ENCODE results near the gene TMEM255B.
"Not testable (repeated sequence)": the region's sequence is repeated elsewhere in the genome, so short reads cannot be mapped to it uniquely, and the experiment has no call there.

TMEM255B gene

GRCh38 chr13:113792886-113793717 is 34.1 kb downstream of the TMEM255B start:
- no peaks in the 10 kb centered on the region for H3K9me3 Mint-ChIP-seq
- H3K27me3 Mint-ChIP-seq, result peaks cover 9% of the 10 kb centered on the region
- H3K4me1 Mint-ChIP-seq, result no peaks in the 10 kb centered on the region
- H3K27ac Mint-ChIP-seq, result no peak overlapping the region
- no peaks in the 10 kb centered on the region for H3K36me3 Mint-ChIP-seq
- no peak overlapping the region for H3K4me3 Mint-ChIP-seq
- no peak for ATAC-seq

- no peaks in the 10 kb centered on the region for H3K4me1 Mint-ChIP-seq
- H3K4me3 Mint-ChIP-seq, result no peak overlapping the region
- no peak overlapping the region for H3K27ac Mint-ChIP-seq
- H3K36me3 Mint-ChIP-seq, result no peaks in the 10 kb centered on the region
- peak; percentile 31 for ATAC-seq
- peaks cover 7% of the 10 kb centered on the region for H3K27me3 Mint-ChIP-seq
- H3K9me3 Mint-ChIP-seq, result no peaks in the 10 kb centered on the region
These were observed 34.7 kb downstream of the TMEM255B start for GRCh38 chr13:113793718-113794085.

GRCh38 chr13:113794086-113794485 is 35.1 kb downstream of the TMEM255B start:
- ATAC-seq, result no peak
- Mint-ChIP-seq H3K4me1 (no peaks in the 10 kb centered on the region), H3K36me3 (no peaks in the 10 kb centered on the region), H3K4me3 (no peak overlapping the region), H3K27ac (no peak overlapping the region), H3K9me3 (no peaks in the 10 kb centered on the region), H3K27me3 (peaks cover 3% of the 10 kb centered on the region)

- no peaks in the 10 kb centered on the region for H3K36me3 Mint-ChIP-seq
- ATAC-seq, result no peak
- H3K27me3 Mint-ChIP-seq, result no peaks in the 10 kb centered on the region
- H3K27ac Mint-ChIP-seq, result no peak overlapping the region
- no peak overlapping the region for H3K4me3 Mint-ChIP-seq
- no peaks in the 10 kb centered on the region for H3K9me3 Mint-ChIP-seq
- H3K4me1 Mint-ChIP-seq, result no peaks in the 10 kb centered on the region
These were observed 35.7 kb downstream of the TMEM255B start for GRCh38 chr13:113794764-113795173.

GRCh38 chr13:113795362-113795761 is 36.3 kb downstream of the TMEM255B start:
- H3K4me1 Mint-ChIP-seq, H3K27me3 Mint-ChIP-seq, ATAC-seq, H3K27ac Mint-ChIP-seq, H3K36me3 Mint-ChIP-seq, H3K4me3 Mint-ChIP-seq, H3K9me3 Mint-ChIP-seq: not testable (repeated sequence)

GRCh38 chr13:113796211-113796963 is 37.4 kb downstream of the TMEM255B start:
- Mint-ChIP-seq H3K27me3 (no peaks in the 10 kb centered on the region), H3K27ac (no peak overlapping the region), H3K4me3 (no peak overlapping the region), H3K36me3 (no peaks in the 10 kb centered on the region), H3K4me1 (no peaks in the 10 kb centered on the region), H3K9me3 (no peaks in the 10 kb centered on the region)
- no peak for ATAC-seq

GRCh38 chr13:113796964-113797676 is 38.1 kb downstream of the TMEM255B start:
- Mint-ChIP-seq H3K4me3 (no peak overlapping the region), H3K27me3 (no peaks in the 10 kb centered on the region), H3K4me1 (no peaks in the 10 kb centered on the region), H3K9me3 (no peaks in the 10 kb centered on the region), H3K27ac (no peak overlapping the region), H3K36me3 (no peaks in the 10 kb centered on the region)
- ATAC-seq, result no peak

GRCh38 chr13:113798200-113798811 is 39.3 kb downstream of the TMEM255B start:
- no peaks in the 10 kb centered on the region for H3K4me1 Mint-ChIP-seq
- no peaks in the 10 kb centered on the region for H3K9me3 Mint-ChIP-seq
- no peak for ATAC-seq
- H3K27me3 Mint-ChIP-seq, result peaks cover 5% of the 10 kb centered on the region
- no peak overlapping the region for H3K27ac Mint-ChIP-seq
- H3K4me3 Mint-ChIP-seq, result no peak overlapping the region
- H3K36me3 Mint-ChIP-seq, result no peaks in the 10 kb centered on the region

GRCh38 chr13:113800576-113800926 is 41.5 kb downstream of the TMEM255B start:
- H3K4me1 Mint-ChIP-seq, result no peaks in the 10 kb centered on the region
- H3K36me3 Mint-ChIP-seq, result no peaks in the 10 kb centered on the region
- peaks cover 22% of the 10 kb centered on the region for H3K27me3 Mint-ChIP-seq
- H3K4me3 Mint-ChIP-seq, result no peak overlapping the region
- no peak for ATAC-seq
- no peak overlapping the region for H3K27ac Mint-ChIP-seq
- no peaks in the 10 kb centered on the region for H3K9me3 Mint-ChIP-seq

GRCh38 chr13:113801289-113801961 is 42.4 kb downstream of the TMEM255B start:
- H3K36me3 Mint-ChIP-seq, result no peaks in the 10 kb centered on the region
- H3K4me1 Mint-ChIP-seq, result no peaks in the 10 kb centered on the region
- ATAC-seq, result no peak
- H3K9me3 Mint-ChIP-seq, result no peaks in the 10 kb centered on the region
- peaks cover 22% of the 10 kb centered on the region for H3K27me3 Mint-ChIP-seq
- H3K4me3 Mint-ChIP-seq, result no peak overlapping the region
- H3K27ac Mint-ChIP-seq, result no peak overlapping the region

GRCh38 chr13:113802090-113802531 is 43.1 kb downstream of the TMEM255B start:
- no peaks in the 10 kb centered on the region for H3K9me3 Mint-ChIP-seq
- no peak overlapping the region for H3K4me3 Mint-ChIP-seq
- peaks cover 22% of the 10 kb centered on the region for H3K27me3 Mint-ChIP-seq
- H3K36me3 Mint-ChIP-seq, result no peaks in the 10 kb centered on the region
- no peak overlapping the region for H3K27ac Mint-ChIP-seq
- ATAC-seq, result no peak
- no peaks in the 10 kb centered on the region for H3K4me1 Mint-ChIP-seq

- H3K27me3 Mint-ChIP-seq, result peaks cover 22% of the 10 kb centered on the region
- no peaks in the 10 kb centered on the region for H3K36me3 Mint-ChIP-seq
- H3K9me3 Mint-ChIP-seq, result peaks cover under 1% of the 10 kb centered on the region
- no peaks in the 10 kb centered on the region for H3K4me1 Mint-ChIP-seq
- no peak overlapping the region for H3K27ac Mint-ChIP-seq
- ATAC-seq, result no peak
- no peak overlapping the region for H3K4me3 Mint-ChIP-seq
These were observed 43.7 kb downstream of the TMEM255B start for GRCh38 chr13:113802761-113803160.

GRCh38 chr13:113803409-113804016 is 44.5 kb downstream of the TMEM255B start:
- no peaks in the 10 kb centered on the region for H3K4me1 Mint-ChIP-seq
- ATAC-seq, result peak; percentile 25
- no peaks in the 10 kb centered on the region for H3K36me3 Mint-ChIP-seq
- H3K4me3 Mint-ChIP-seq, result no peak overlapping the region
- H3K9me3 Mint-ChIP-seq, result peaks cover 5% of the 10 kb centered on the region
- no peak overlapping the region for H3K27ac Mint-ChIP-seq
- peaks cover 22% of the 10 kb centered on the region for H3K27me3 Mint-ChIP-seq

- Mint-ChIP-seq H3K4me3 (no peak overlapping the region), H3K9me3 (peaks cover 10% of the 10 kb centered on the region), H3K27ac (no peak overlapping the region), H3K27me3 (peaks cover 22% of the 10 kb centered on the region), H3K36me3 (no peaks in the 10 kb centered on the region), H3K4me1 (no peaks in the 10 kb centered on the region)
- ATAC-seq, result peak; percentile 4
These were observed 45.1 kb downstream of the TMEM255B start for GRCh38 chr13:113804017-113804702.
